Measurements from ENCODE around the gene AHNAK2.

DNA sequence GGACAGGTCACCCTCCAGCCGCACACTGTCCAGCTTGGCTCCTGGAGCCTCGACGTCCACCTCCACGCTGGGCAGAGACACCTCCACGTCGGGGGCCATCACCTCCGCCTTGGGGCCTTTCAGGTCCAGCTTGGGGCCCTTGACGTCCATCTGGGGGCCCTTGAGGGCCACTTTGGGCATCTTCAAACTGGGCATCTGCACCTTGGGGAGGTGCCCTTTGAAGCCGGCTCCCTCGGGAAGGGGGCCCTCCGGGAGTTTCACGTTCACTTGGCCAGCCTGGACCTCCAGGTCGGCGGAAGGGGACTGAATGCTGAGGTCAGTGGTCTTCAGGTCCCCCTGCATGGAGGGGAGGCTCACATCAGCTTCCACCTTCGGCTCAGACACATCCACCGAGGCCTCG lies 28.2 kb downstream of the AHNAK2 start:
- TF ChIP-seq POLR2A (conservative IDR thresholded peaks at IDR 0.05) (no peak), YY1 (IDR thresholded peaks at IDR 0.05; ENCODE audit: borderline replicate concordance in 1 of 3, control insufficient read depth in 1 of 3, extremely low read depth in 1 of 3, insufficient read depth in 3 of 3, insufficient read length in 1 of 3, insufficient replicate concordance in 2 of 3, low read depth in 1 of 3, low read length in 2 of 3) (no peak), PTRF (tag; IDR thresholded peaks at IDR 0.05) (no peak)

Measured in K562 (cell line).